ENCODE results near the gene NELL2.

DNA sequence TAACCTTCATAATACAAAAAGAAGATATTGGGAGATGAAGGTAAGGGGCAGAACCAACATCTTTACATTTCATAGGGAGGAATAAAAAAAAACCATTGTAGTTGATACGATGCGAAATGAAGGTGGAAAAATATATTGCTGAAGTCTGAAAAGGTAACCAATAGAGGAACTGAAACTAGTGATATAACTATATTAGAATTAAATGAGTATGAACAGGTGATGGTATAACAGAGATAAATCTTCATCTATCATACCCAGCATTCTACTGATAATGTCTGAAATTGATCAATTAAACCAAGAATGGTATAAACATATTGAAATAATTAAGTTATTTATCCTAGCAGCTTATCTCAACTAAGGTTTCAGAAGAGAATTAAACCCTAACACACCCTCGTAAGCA lies 332.1 kb downstream of the NELL2 start:
- no peak for TF ChIP-seq POLR2A (IDR thresholded peaks at IDR 0.05)
- TF ChIP-seq, protein P1, sequence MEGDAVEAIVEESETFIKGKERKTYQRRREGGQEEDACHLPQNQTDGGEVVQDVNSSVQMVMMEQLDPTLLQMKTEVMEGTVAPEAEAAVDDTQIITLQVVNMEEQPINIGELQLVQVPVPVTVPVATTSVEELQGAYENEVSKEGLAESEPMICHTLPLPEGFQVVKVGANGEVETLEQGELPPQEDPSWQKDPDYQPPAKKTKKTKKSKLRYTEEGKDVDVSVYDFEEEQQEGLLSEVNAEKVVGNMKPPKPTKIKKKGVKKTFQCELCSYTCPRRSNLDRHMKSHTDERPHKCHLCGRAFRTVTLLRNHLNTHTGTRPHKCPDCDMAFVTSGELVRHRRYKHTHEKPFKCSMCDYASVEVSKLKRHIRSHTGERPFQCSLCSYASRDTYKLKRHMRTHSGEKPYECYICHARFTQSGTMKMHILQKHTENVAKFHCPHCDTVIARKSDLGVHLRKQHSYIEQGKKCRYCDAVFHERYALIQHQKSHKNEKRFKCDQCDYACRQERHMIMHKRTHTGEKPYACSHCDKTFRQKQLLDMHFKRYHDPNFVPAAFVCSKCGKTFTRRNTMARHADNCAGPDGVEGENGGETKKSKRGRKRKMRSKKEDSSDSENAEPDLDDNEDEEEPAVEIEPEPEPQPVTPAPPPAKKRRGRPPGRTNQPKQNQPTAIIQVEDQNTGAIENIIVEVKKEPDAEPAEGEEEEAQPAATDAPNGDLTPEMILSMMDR (IDR thresholded peaks at IDR 0.05) = no peak
